H1 (cell line): Measurements from ENCODE around the gene ACOD1. TPM values are rescaled to one million over a fixed set of nuclear protein-coding genes. Genes with fewer than 3 reads are reported as not detected.

Source experiments
- CTCF ChIA-PET: fragments of 300-600 bp; sonication (Branson Sonifier 250); formaldehyde crosslinking; loops from one replicate; lab custom pipeline; 2021; ENCODE audit not compliant: partially characterized antibody; lab: Charles Lee
- POLR2A ChIA-PET: fragments of 300-600 bp; sonication (Branson Sonifier 250); formaldehyde crosslinking; loops from one replicate; lab custom pipeline; 2021; ENCODE audit warnings: inconsistent platforms; ENCODE audit not compliant: partially characterized antibody; lab: Charles Lee
- DNase-seq, 2 experiments: peaks; one replicate each; pipeline versions ENCODE4 v3.0.0 to v3.0.0-alpha.2; 2010 to 2022; ENCODE audit warnings: low spot score in 2 of 2, low read depth in 1 of 2, mixed read lengths in 1 of 2
- FAIRE-seq: peaks from 2 replicates; lab custom pipeline; 2011; peaks lifted over from hg19 to GRCh38; lab: Jason Lieb, UNC
- H2AFZ ChIP-seq: 2 replicates; pipeline ENCODE4 v1.8.1; 2012; ENCODE audit warnings: low read length, inconsistent platforms
- H2AK5ac ChIP-seq: 2 replicates; pipeline ENCODE4 v1.6.1; 2013; ENCODE audit warnings: low read depth, low read length
- H2BK120ac ChIP-seq: replicated peaks from 2 replicates; pipeline ENCODE3; 2013; ENCODE audit warnings: low read depth, low read length, inconsistent platforms
- H2BK12ac ChIP-seq: 2 replicates; pipeline ENCODE4 v1.6.1; 2013; ENCODE audit warnings: low read depth, low read length
- H2BK15ac ChIP-seq: 2 replicates; pipeline ENCODE4 v1.6.1; 2013; ENCODE audit warnings: low read length
- H2BK20ac ChIP-seq: 2 replicates; pipeline ENCODE4 v1.6.1; 2013; ENCODE audit warnings: low read length
- H2BK5ac ChIP-seq: 2 replicates; pipeline ENCODE4 v1.6.1; 2013; ENCODE audit warnings: low read depth, low read length
- H3K14ac ChIP-seq: 2 replicates; pipeline ENCODE4 v1.6.1; 2013; ENCODE audit warnings: inconsistent platforms; ENCODE audit not compliant: insufficient read length
- H3K18ac ChIP-seq: 2 replicates; pipeline ENCODE4 v1.6.1; 2013; ENCODE audit warnings: low read length; ENCODE audit errors: extremely low read depth
- H3K23ac ChIP-seq: 2 replicates; pipeline ENCODE4 v1.6.1; 2013; ENCODE audit warnings: inconsistent platforms; ENCODE audit not compliant: insufficient read length
- H3K23me2 ChIP-seq: 2 replicates; pipeline ENCODE4 v1.6.1; 2013; ENCODE audit warnings: low read depth, low read length
- H3K27ac ChIP-seq: 2 replicates; pipeline ENCODE4 v1.6.1; 2011; ENCODE audit warnings: low read depth, low read length, inconsistent platforms
- H3K27me3 ChIP-seq, 4 experiments: replicated peaks in 1 of 4; 1 replicate in 1 of 4; 2 replicates in 3 of 4; pipeline versions ENCODE4 v1.6.1 to v1.8.1; 2011 to 2013; ENCODE audit warnings: low read length in 3 of 4, mild to moderate bottlenecking in 3 of 4, inconsistent platforms in 2 of 4, mixed read lengths in 2 of 4, moderate library complexity in 1 of 4; ENCODE audit not compliant: control insufficient read depth in 3 of 4, insufficient read depth in 3 of 4; ENCODE audit errors: extremely low read depth in 1 of 4
- H3K36me3 ChIP-seq, 4 experiments: 2 replicates each; pipeline versions ENCODE4 v1.6.1 to v1.8.1; 2011 to 2013; ENCODE audit warnings: mild to moderate bottlenecking in 4 of 4, low read length in 3 of 4, moderate library complexity in 2 of 4, control low read depth in 1 of 4, inconsistent platforms in 1 of 4; ENCODE audit not compliant: insufficient read depth in 4 of 4, control insufficient read depth in 2 of 4
- H3K4ac ChIP-seq: replicated peaks from 2 replicates; pipeline ENCODE3; 2013; ENCODE audit warnings: low read length, low read depth, mixed read lengths, inconsistent platforms; ENCODE audit not compliant: insufficient read length
- H3K4me1 ChIP-seq, 4 experiments: replicated peaks in 1 of 4; 1 replicate in 1 of 4; 2 replicates in 3 of 4; pipeline versions ENCODE4 v1.6.1 to v1.8.1; 2011 to 2013; ENCODE audit warnings: low read length in 3 of 4, inconsistent platforms in 2 of 4, mixed read lengths in 1 of 4; ENCODE audit not compliant: insufficient read depth in 4 of 4, control insufficient read depth in 3 of 4
- H3K4me2 ChIP-seq, 2 experiments: 2 replicates each; pipeline versions ENCODE4 v1.6.1 to v1.8.1; 2011 to 2013; ENCODE audit warnings: low read depth in 2 of 2, low read length in 2 of 2, control low read depth in 1 of 2, inconsistent platforms in 1 of 2, mild to moderate bottlenecking in 1 of 2; ENCODE audit not compliant: insufficient read depth in 1 of 2
- H3K4me3 ChIP-seq, 4 experiments: fragments of 200-600, 300-600 bp in 1 of 4; sonication (generic), shearing (Covaris generic), sonication (Bioruptor Twin) in 1 of 4; 2 replicates each; pipeline versions ENCODE4 v1.5.1 to v1.8.1; 2011 to 2016; ENCODE audit warnings: low read length in 4 of 4, low read depth in 3 of 4, control low read depth in 2 of 4, inconsistent platforms in 2 of 4, mild to moderate bottlenecking in 2 of 4, mixed read lengths in 1 of 4, moderate library complexity in 1 of 4; ENCODE audit not compliant: insufficient read depth in 2 of 4; ENCODE audit errors: extremely low read depth in 1 of 4
- H3K56ac ChIP-seq: replicated peaks from 2 replicates; pipeline ENCODE3; 2013; ENCODE audit warnings: low read depth, mild to moderate bottlenecking, mixed read lengths, low read length, inconsistent platforms; ENCODE audit not compliant: insufficient read length
- H3K79me1 ChIP-seq: 2 replicates; pipeline ENCODE4 v1.6.1; 2013; ENCODE audit warnings: low read depth, low read length, control low read depth
- H3K79me2 ChIP-seq, 2 experiments: 2 replicates each; pipeline versions ENCODE4 v1.6.1 to v1.8.1; 2012 to 2013; ENCODE audit warnings: low read length in 2 of 2, mild to moderate bottlenecking in 2 of 2, inconsistent platforms in 1 of 2; ENCODE audit not compliant: insufficient read depth in 2 of 2, control insufficient read depth in 1 of 2
- H3K9ac ChIP-seq, 4 experiments: replicated peaks in 1 of 4; 1 replicate in 1 of 4; 2 replicates in 3 of 4; pipeline versions ENCODE4 v1.6.1 to v1.8.1; 2011 to 2013; ENCODE audit warnings: low read depth in 3 of 4, low read length in 3 of 4, control low read depth in 2 of 4, mild to moderate bottlenecking in 2 of 4, moderate library complexity in 2 of 4, inconsistent platforms in 1 of 4; ENCODE audit errors: extremely low read depth in 1 of 4
- H3K9me3 ChIP-seq, 2 experiments: 2 replicates each; pipeline versions ENCODE4 v1.6.1 to v1.8.1; 2012 to 2013; ENCODE audit warnings: mild to moderate bottlenecking in 2 of 2, moderate library complexity in 2 of 2, control low read depth in 1 of 2, inconsistent platforms in 1 of 2, low read depth in 1 of 2, low read length in 1 of 2, mixed read lengths in 1 of 2; ENCODE audit not compliant: insufficient read depth in 2 of 2
- H4K20me1 ChIP-seq, 2 experiments: replicated peaks in 1 of 2; 2 replicates each; pipeline versions ENCODE3 to v1.8.1; 2011 to 2013; ENCODE audit warnings: inconsistent platforms in 2 of 2, low read length in 2 of 2, mild to moderate bottlenecking in 1 of 2; ENCODE audit not compliant: insufficient read depth in 2 of 2, control insufficient read depth in 1 of 2
- H4K5ac ChIP-seq: 2 replicates; pipeline ENCODE4 v1.6.1; 2013; ENCODE audit warnings: low read length, low read depth, mixed read lengths, inconsistent platforms; ENCODE audit not compliant: insufficient read length
- H4K8ac ChIP-seq: 2 replicates; pipeline ENCODE4 v1.8.0; 2013; ENCODE audit warnings: mild to moderate bottlenecking, moderate library complexity, low read length, inconsistent platforms; ENCODE audit not compliant: insufficient read depth; ENCODE audit errors: extremely low read depth
- H4K91ac ChIP-seq: replicated peaks from 2 replicates; pipeline ENCODE3; 2013; ENCODE audit warnings: low read length, mixed read lengths, inconsistent platforms; ENCODE audit not compliant: insufficient read length
- ASH2L ChIP-seq: fragments of 200-600, 300-600 bp; sonication (generic); IDR thresholded peaks from one replicate; pipeline ENCODE4 v1.7.1; 2017; ENCODE audit warnings: low read length
- CBX5 ChIP-seq: fragments of 300-800, 300-1000 bp; sonication (generic); IDR thresholded peaks from 2 replicates; pipeline ENCODE4 v1.7.1; 2016; ENCODE audit warnings: antibody characterized with exemption, low read length, low read depth
- NRF1 ChIP-seq: IDR thresholded peaks from 2 replicates; pipeline ENCODE4 v1.6.1; 2011; ENCODE audit warnings: mild to moderate bottlenecking, low read depth, low read length, improper control_type of control experiment
- WGBS, 2 experiments: shearing (Covaris generic) in 1 of 2; methylation state at CpG; one replicate each; pipeline versions ENCODE4 v1.1.6 to v1.1.7; 2013 to 2015; ENCODE audit warnings: low lambda C conversion rate in 2 of 2, mixed read lengths in 2 of 2, inconsistent platforms in 1 of 2, low coverage in 1 of 2, missing lambda C conversion rate in 1 of 2; ENCODE audit not compliant: insufficient replicate concordance in 2 of 2, insufficient coverage in 1 of 2, insufficient read length in 1 of 2; ENCODE audit errors: extremely low coverage in 1 of 2, missing lambda C conversion rate in 1 of 2; 5-methylcytosine and 5-hydroxymethylcytosine counted together
- polyA plus RNA-seq, 7 experiments: library from polyadenylated mRNA; depleted of rRNA in 3 of 7; stranded (reverse) in 5 of 7; unstranded in 2 of 7; fragments of >200 nt in 5 of 7; fragments of 200-250 nt in 2 of 7; gene quantifications; 1 replicate in 5 of 7; 2 replicates in 1 of 7; 4 replicates in 1 of 7; pipeline versions ENCODE4 v1.2.1 to v1.2.3, GENCODE V29; 2011 to 2013; ENCODE audit warnings: missing spikeins in 2 of 7, mixed read lengths in 2 of 7
- total RNA-seq: library from RNA; stranded (reverse); fragmentation: NEBNext Ultra II Directional; extraction: Animal tissue kit (Norgen Biotek cat#: 25700); gene quantifications from 2 replicates; pipeline ENCODE4 v1.2.1, GENCODE V29; 2021

ACOD1 gene
- total and polyA plus RNA-seq, 2 of the 8 experiments (the other 6 are each of a cell fraction or from before 2014, with no cell fraction given): not detected

- CTCF ChIA-PET: interaction anchor here (0.5 to 1.0 kb wide), 4 partner anchors 11 to 33 kb away, joined by 3 to 5 read pairs (median 4); no protein-coding TSS in a partner anchor
- WGBS, 2 experiments: 100% methylated on average over 2 of the region's 2 CpGs; no CpG with 5 or more reads in 1 of the 2 experiments
- no peak overlapping the region for H4K91ac ChIP-seq
- FAIRE-seq (no peak), DNase-seq (no peak)
- H3K27me3 ChIP-seq: peaks cover 0 to 1% (median 0%) of the 10 kb centered on the region in 4 experiments; a peak in 1 of 7 replicates
- no peaks in the 10 kb centered on the region; a peak in 1 of 8 replicates for H3K36me3 ChIP-seq
- H3K4ac ChIP-seq: no peak overlapping the region
- no peak overlapping the region for H3K18ac ChIP-seq
- H3K23me2 ChIP-seq: no peaks in the 10 kb centered on the region
- no peak overlapping the region for H3K4me3 ChIP-seq
- no peak overlapping the region for H2BK5ac ChIP-seq
- H3K4me2 ChIP-seq: no peak overlapping the region
- H2BK15ac ChIP-seq: no peak overlapping the region
- no peak overlapping the region for H4K8ac ChIP-seq
- no peak overlapping the region for H3K56ac ChIP-seq
- no peak overlapping the region for H2AFZ ChIP-seq
- H2AK5ac ChIP-seq: no peak overlapping the region
- H3K14ac ChIP-seq: no peak overlapping the region
- H3K27ac ChIP-seq: no peak overlapping the region
- H3K9ac ChIP-seq: no peak overlapping the region
- no peak overlapping the region for H2BK20ac ChIP-seq
- POLR2A ChIA-PET: no interaction called here
- no peak overlapping the region for H4K5ac ChIP-seq
- no peaks in the 10 kb centered on the region for H3K79me2 ChIP-seq
- no peak overlapping the region for H3K23ac ChIP-seq
- no peaks in the 10 kb centered on the region for H4K20me1 ChIP-seq
- H2BK12ac ChIP-seq: no peak overlapping the region
- H2BK120ac ChIP-seq: no peak overlapping the region
- no peaks in the 10 kb centered on the region for H3K79me1 ChIP-seq
- no peaks in the 10 kb centered on the region for H3K4me1 ChIP-seq
- H3K9me3 ChIP-seq: no peaks in the 10 kb centered on the region
- TF ChIP-seq NRF1 (no peak), CBX5 (no peak), ASH2L (no peak)
Measured at GRCh38 chr13:76950101-76950500, 1.8 kb downstream of the ACOD1 start.
